ENCODE measurements around the gene C1orf232. TPM values are rescaled to one million over a fixed set of nuclear protein-coding genes. Genes with fewer than 3 reads are reported as not detected.

The C1orf232 gene
- total and polyA plus RNA-seq, 2 of the 4 experiments (the other 2 are of a cell fraction) = not detected

DNA sequence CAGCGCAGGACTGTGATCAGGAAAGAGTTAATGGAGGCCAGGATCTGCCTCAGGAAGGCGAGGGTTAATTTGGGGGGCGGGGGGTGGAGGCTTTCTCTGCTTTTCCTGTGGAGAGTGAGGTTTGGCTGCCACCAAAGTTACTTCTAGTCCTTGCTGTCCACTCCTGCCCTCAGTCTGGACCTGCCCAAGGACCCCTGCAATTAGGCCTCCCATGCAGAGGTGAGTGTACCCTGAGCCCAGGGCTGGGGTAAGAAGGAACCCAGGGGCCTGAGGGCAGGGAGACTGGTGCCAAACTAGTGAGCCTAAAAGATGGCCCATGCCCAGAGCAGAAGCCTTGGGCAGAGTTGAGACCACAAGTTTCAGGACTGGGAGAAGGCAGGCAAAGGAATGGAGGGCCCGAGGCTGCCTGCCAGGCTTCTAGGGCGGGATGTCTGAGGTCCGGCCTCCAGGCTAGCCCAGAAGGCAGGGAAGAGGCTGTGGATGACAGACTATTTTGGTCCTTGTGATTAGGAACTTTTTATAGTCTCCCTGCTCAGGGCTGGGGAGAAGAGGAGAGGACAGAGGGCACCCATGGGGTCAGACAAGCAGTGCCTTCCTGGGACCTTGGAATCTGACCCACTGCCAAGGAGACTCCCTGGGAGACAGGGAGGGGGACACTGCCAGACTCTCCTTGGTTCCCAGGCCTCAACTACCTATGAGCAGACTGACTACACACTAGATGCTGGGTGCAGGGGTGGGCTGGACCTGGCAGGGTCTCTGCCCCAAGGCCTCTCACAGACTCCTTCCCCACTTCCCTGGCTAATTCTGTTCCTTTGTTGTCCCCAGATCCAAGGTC lies 9.6 kb downstream of the C1orf232 start, which contains the start of gene FAM110D:
Gene FAM110D (plus strand): TSS at position 172 of the 835 bp plus-strand sequence. CDS start 2,213 bp downstream, outside the sequence.
- Histone ChIP-seq H3K4me1 (ENCODE audit: control insufficient read depth, insufficient read depth, low read length) (peaks cover 4% of the 10 kb centered on the region), H4K8ac (ENCODE audit: low read depth in 2 of 2, low read length in 2 of 2) (no peak within 1 kb of the TSS), H2AFZ (replicated peaks; ENCODE audit: low read length, poor library complexity) (peak within 1 kb of the TSS; percentile 23), H3K56ac (ENCODE audit: extremely low read depth, insufficient read depth, low read length) (no peak within 1 kb of the TSS), H3K23ac (ENCODE audit: low read depth, low read length) (no peak within 1 kb of the TSS), H3K18ac (ENCODE audit: low read depth, low read length) (no peak within 1 kb of the TSS), H3K36me3 (ENCODE audit: control insufficient read depth, insufficient read depth, low read length) (no peaks in the 10 kb centered on the region), H3K14ac (replicated peaks; ENCODE audit: low read depth, low read length) (no peak within 1 kb of the TSS), H3K9ac (ENCODE audit: low read depth, low read length) (no peak within 1 kb of the TSS), H2AK9ac (replicated peaks; ENCODE audit: low read depth, low read length, poor library complexity) (no peak within 1 kb of the TSS), H4K91ac (ENCODE audit: insufficient read depth, low read depth, low read length) (no peak within 1 kb of the TSS), H4K20me1 (ENCODE audit: insufficient read depth, low read length) (no peaks in the 10 kb centered on the region), H3K27me3 (ENCODE audit: control insufficient read depth, insufficient read depth, low read length) (peaks cover 45% of the 10 kb centered on the region), H3K9me1 (ENCODE audit: insufficient read depth, low read length) (no peaks in the 10 kb centered on the region), H2BK15ac (ENCODE audit: low read depth, low read length) (no peak within 1 kb of the TSS), H2BK120ac (ENCODE audit: low read depth, low read length) (no peak within 1 kb of the TSS), H4K5ac (ENCODE audit: low read depth, low read length) (no peak within 1 kb of the TSS), H3K79me1 (ENCODE audit: low read depth in 1 of 2, low read length in 2 of 2) (no peaks in the 10 kb centered on the region), H3K4ac (ENCODE audit: low read depth, low read length) (no peak within 1 kb of the TSS), H2BK5ac (ENCODE audit: low read depth, low read length, poor library complexity, severe bottlenecking) (no peak within 1 kb of the TSS), H3K9me3 (ENCODE audit: control insufficient read depth, insufficient read depth, low read length) (no peaks in the 10 kb centered on the region), H3K4me3 (ENCODE audit: insufficient read depth, low read depth, low read length) (no peak within 1 kb of the TSS), H2AK5ac (ENCODE audit: low read depth, low read length) (no peak within 1 kb of the TSS), H3K27ac (ENCODE audit: insufficient read depth, low read length) (no peak within 1 kb of the TSS), H2BK20ac (ENCODE audit: low read depth, low read length) (no peak within 1 kb of the TSS), H3K4me2 (ENCODE audit: low read depth, low read length) (no peak within 1 kb of the TSS)
- no CpG with 5 or more reads among the region's 6 CpGs for WGBS, 2 experiments (ENCODE audit: extremely low coverage in 2 of 2, insufficient read length in 1 of 2)
- ATAC-seq (ENCODE audit: low read depth) (no peak), DNase-seq (no peak)
- dilution Hi-C loops (cut with HindIII; ENCODE audit: low sequenced_read_pairs, unreplicated experiment) (no loop called here), in situ Hi-C loops (cut with MboI; ENCODE audit: low sequenced_read_pairs) (no loop called here), intact Hi-C loops (cut with micrococcal nuclease) (no loop called here)
- no TSS peak for BruUV-seq (replicated peaks)
- CTCF ChIA-PET = no interaction called here
- TF ChIP-seq CHD1 (IDR thresholded peaks at IDR 0.05; ENCODE audit: low read depth, low read length) (no peak), NFE2L2 (IDR thresholded peaks at IDR 0.05; ENCODE audit: low read depth, low read length) (no peak), RFX5 (IDR thresholded peaks at IDR 0.05; ENCODE audit: low read depth, low read length) (no peak), MXI1 (IDR thresholded peaks at IDR 0.05; ENCODE audit: borderline replicate concordance, low read depth, low read length) (no peak), POLR2A (IDR thresholded peaks at IDR 0.05; ENCODE audit: low read depth, low read length) (no peak), MAZ (IDR thresholded peaks at IDR 0.05; ENCODE audit: borderline replicate concordance, low read depth, low read length) (no peak), BHLHE40 (IDR thresholded peaks at IDR 0.05; ENCODE audit: low read depth, low read length) (no peak), CEBPB (IDR thresholded peaks at IDR 0.05; ENCODE audit: low read depth, low read length) (no peak), RAD21 (IDR thresholded peaks at IDR 0.05; ENCODE audit: low read length) (no peak), MAFK (IDR thresholded peaks at IDR 0.05; ENCODE audit: low read depth, low read length) (no peak), SMC3 (IDR thresholded peaks at IDR 0.05; ENCODE audit: low read depth, low read length) (no peak), FOS (IDR thresholded peaks at IDR 0.05; ENCODE audit: low read depth, low read length) (no peak), RCOR1 (IDR thresholded peaks at IDR 0.05; ENCODE audit: insufficient replicate concordance, low read length) (no peak)
- TF ChIP-seq, protein P1, sequence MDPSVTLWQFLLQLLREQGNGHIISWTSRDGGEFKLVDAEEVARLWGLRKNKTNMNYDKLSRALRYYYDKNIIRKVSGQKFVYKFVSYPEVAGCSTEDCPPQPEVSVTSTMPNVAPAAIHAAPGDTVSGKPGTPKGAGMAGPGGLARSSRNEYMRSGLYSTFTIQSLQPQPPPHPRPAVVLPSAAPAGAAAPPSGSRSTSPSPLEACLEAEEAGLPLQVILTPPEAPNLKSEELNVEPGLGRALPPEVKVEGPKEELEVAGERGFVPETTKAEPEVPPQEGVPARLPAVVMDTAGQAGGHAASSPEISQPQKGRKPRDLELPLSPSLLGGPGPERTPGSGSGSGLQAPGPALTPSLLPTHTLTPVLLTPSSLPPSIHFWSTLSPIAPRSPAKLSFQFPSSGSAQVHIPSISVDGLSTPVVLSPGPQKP (IDR thresholded peaks at IDR 0.05; ENCODE audit: borderline replicate concordance, low read depth, low read length) = no peak
- TF ChIP-seq, protein P2, sequence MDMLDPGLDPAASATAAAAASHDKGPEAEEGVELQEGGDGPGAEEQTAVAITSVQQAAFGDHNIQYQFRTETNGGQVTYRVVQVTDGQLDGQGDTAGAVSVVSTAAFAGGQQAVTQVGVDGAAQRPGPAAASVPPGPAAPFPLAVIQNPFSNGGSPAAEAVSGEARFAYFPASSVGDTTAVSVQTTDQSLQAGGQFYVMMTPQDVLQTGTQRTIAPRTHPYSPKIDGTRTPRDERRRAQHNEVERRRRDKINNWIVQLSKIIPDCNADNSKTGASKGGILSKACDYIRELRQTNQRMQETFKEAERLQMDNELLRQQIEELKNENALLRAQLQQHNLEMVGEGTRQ (IDR thresholded peaks at IDR 0.05; ENCODE audit: low read depth, low read length) = no peak
- TF ChIP-seq, protein P3, sequence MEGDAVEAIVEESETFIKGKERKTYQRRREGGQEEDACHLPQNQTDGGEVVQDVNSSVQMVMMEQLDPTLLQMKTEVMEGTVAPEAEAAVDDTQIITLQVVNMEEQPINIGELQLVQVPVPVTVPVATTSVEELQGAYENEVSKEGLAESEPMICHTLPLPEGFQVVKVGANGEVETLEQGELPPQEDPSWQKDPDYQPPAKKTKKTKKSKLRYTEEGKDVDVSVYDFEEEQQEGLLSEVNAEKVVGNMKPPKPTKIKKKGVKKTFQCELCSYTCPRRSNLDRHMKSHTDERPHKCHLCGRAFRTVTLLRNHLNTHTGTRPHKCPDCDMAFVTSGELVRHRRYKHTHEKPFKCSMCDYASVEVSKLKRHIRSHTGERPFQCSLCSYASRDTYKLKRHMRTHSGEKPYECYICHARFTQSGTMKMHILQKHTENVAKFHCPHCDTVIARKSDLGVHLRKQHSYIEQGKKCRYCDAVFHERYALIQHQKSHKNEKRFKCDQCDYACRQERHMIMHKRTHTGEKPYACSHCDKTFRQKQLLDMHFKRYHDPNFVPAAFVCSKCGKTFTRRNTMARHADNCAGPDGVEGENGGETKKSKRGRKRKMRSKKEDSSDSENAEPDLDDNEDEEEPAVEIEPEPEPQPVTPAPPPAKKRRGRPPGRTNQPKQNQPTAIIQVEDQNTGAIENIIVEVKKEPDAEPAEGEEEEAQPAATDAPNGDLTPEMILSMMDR (conservative IDR thresholded peaks at IDR 0.05; ENCODE audit: low read depth, low read length) = no peak
- POLR2A ChIA-PET (ENCODE audit: unreplicated experiment) = no interaction called here

Measured in IMR-90 (cell line).